B cell (primary cell): ENCODE data around the gene RPS19.

ENCODE experiments used
- CTCF ChIP-seq: fragments of 200-600 bp; IDR thresholded peaks from one replicate; pipeline ENCODE4 v1.8.0; 2022; ENCODE audit warnings: antibody characterized with exemption, mild to moderate bottlenecking
- EZH2 ChIP-seq: IDR thresholded peaks from 2 replicates; pipeline ENCODE4 v1.6.1; 2012; ENCODE audit warnings: borderline replicate concordance, low read depth, mild to moderate bottlenecking, moderate library complexity, low read length; ENCODE audit not compliant: insufficient read depth, poor library complexity, severe bottlenecking

DNA sequence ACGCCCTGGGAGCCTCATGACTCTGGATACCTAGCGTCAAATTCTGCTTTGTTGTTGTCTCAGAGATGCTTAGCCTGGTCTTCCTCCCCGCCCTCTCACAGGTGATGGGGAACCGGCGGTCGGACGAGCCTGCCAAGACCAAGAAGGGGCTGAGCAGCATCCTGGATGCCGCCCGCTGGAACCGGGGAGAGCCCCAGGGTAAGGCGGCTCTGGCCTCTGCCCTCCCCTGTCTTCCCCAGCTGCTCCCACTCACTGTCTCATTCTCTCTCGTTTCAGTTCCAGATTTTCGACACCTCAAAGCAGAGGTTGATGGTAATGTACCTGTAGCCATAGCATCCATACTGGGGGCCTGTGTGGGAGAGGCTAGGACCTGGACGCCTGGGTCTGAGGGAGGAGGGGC, 34.3 kb downstream of the RPS19 start:
- no peak for TF ChIP-seq CTCF
- TF ChIP-seq EZH2 = no peak
